Measurements from ENCODE around the gene SUGCT.
"Not testable (repeated sequence)": the region's sequence is repeated elsewhere in the genome, so short reads cannot be mapped to it uniquely, and the experiment has no call there.

Gene SUGCT

GRCh38 chr7:40263752-40264390 is 129.1 kb downstream of the SUGCT start:
- DNase-seq (ENCODE audit: low spot score) = no peak

GRCh38 chr7:40267583-40267982 is 132.8 kb downstream of the SUGCT start:
- no peak for DNase-seq (ENCODE audit: low spot score)

- not testable (repeated sequence) for DNase-seq (ENCODE audit: low spot score)
Measured at GRCh38 chr7:40268810-40269209, 134.0 kb downstream of the SUGCT start.

GRCh38 chr7:40276061-40276460 is 141.3 kb downstream of the SUGCT start:
- no peak for DNase-seq (ENCODE audit: low spot score)

- no peak for DNase-seq (ENCODE audit: low spot score)
Measured at GRCh38 chr7:40279991-40280390, 145.2 kb downstream of the SUGCT start.

GRCh38 chr7:40282858-40283257 is 148.1 kb downstream of the SUGCT start:
- DNase-seq (ENCODE audit: low spot score) = no peak

- no peak for DNase-seq (ENCODE audit: low spot score)
Measured at GRCh38 chr7:40283391-40283790, 148.6 kb downstream of the SUGCT start.

- no peak for DNase-seq (ENCODE audit: low spot score)
Measured at GRCh38 chr7:40288827-40289226, 154.0 kb downstream of the SUGCT start.

GRCh38 chr7:40297741-40298311 is 163.0 kb downstream of the SUGCT start:
- no peak for DNase-seq (ENCODE audit: low spot score)

- DNase-seq (ENCODE audit: low spot score) = no peak
Measured at GRCh38 chr7:40298421-40298820, 163.6 kb downstream of the SUGCT start.

- DNase-seq (ENCODE audit: low spot score) = no peak
Measured at GRCh38 chr7:40299097-40299496, 164.3 kb downstream of the SUGCT start.

- no peak for DNase-seq (ENCODE audit: low spot score)
Measured at GRCh38 chr7:40300146-40300670, 165.4 kb downstream of the SUGCT start.

GRCh38 chr7:40301486-40302068 is 166.8 kb downstream of the SUGCT start:
- no peak for DNase-seq (ENCODE audit: low spot score)

- no peak for DNase-seq (ENCODE audit: low spot score)
Measured at GRCh38 chr7:40303996-40304395, 169.2 kb downstream of the SUGCT start.

GRCh38 chr7:40305229-40305628 is 170.4 kb downstream of the SUGCT start:
- no peak for DNase-seq (ENCODE audit: low spot score)

GRCh38 chr7:40306025-40306424 is 171.2 kb downstream of the SUGCT start:
- no peak for DNase-seq (ENCODE audit: low spot score)

- no peak for DNase-seq (ENCODE audit: low spot score)
Measured at GRCh38 chr7:40306596-40306995, 171.8 kb downstream of the SUGCT start.

- DNase-seq (ENCODE audit: low spot score) = no peak
Measured at GRCh38 chr7:40310258-40310657, 175.5 kb downstream of the SUGCT start.

- no peak for DNase-seq (ENCODE audit: low spot score)
Measured at GRCh38 chr7:40311307-40311706, 176.5 kb downstream of the SUGCT start.

- DNase-seq (ENCODE audit: low spot score) = no peak
Measured at GRCh38 chr7:40315277-40315676, 180.5 kb downstream of the SUGCT start.

- DNase-seq (ENCODE audit: low spot score) = no peak
Measured at GRCh38 chr7:40316176-40316575, 181.4 kb downstream of the SUGCT start.

- DNase-seq (ENCODE audit: low spot score) = no peak
Measured at GRCh38 chr7:40324914-40325313, 190.1 kb downstream of the SUGCT start.

- DNase-seq (ENCODE audit: low spot score) = no peak
Measured at GRCh38 chr7:40327113-40327512, 192.3 kb downstream of the SUGCT start.

GRCh38 chr7:40327873-40328272 is 193.1 kb downstream of the SUGCT start:
- DNase-seq (ENCODE audit: low spot score) = no peak

Measured in left forelimb (tissue), 1 donor.